Kidney epithelial cell (primary cell): ENCODE results near the gene CD63. TPM values are rescaled to one million over a fixed set of nuclear protein-coding genes. Genes with fewer than 3 reads are reported as not detected.

Experiments
- DNase-seq: peaks from one replicate; pipeline ENCODE4 v3.0.0-alpha.2; 2010; ENCODE audit warnings: low read depth
- H3K27me3 ChIP-seq: 2 replicates; pipeline ENCODE4 v1.6.0; 2011; ENCODE audit warnings: low read length; ENCODE audit not compliant: control insufficient read depth, insufficient read depth
- H3K36me3 ChIP-seq: 2 replicates; pipeline ENCODE4 v1.5.1; 2011; ENCODE audit warnings: low read length; ENCODE audit not compliant: control insufficient read depth, insufficient read depth
- H3K4me3 ChIP-seq: 2 replicates; pipeline ENCODE4 v1.5.1; 2011; ENCODE audit warnings: low read depth, mild to moderate bottlenecking, control low read depth, low read length
- total RNA-seq: library from RNA; depleted of rRNA; stranded (reverse); fragments of >200 nt; gene quantifications from 2 replicates; pipeline ENCODE4 v1.2.3, GENCODE V29; 2015
- TF ChIP-seq, protein P1 (sequence below): IDR thresholded peaks from 2 replicates; pipeline ENCODE4 v1.5.1; 2011; ENCODE audit warnings: mild to moderate bottlenecking, moderate library complexity, low read length, control low read depth, inconsistent platforms; ENCODE audit not compliant: insufficient read depth, poor library complexity, severe bottlenecking

Gene CD63
- total RNA-seq, 1 donor from 2014 or later: 1,149 TPM

- H3K36me3 ChIP-seq: peaks cover 2% of the 10 kb centered on the region
- no peaks in the 10 kb centered on the region for H3K27me3 ChIP-seq
- TF ChIP-seq, protein P1, sequence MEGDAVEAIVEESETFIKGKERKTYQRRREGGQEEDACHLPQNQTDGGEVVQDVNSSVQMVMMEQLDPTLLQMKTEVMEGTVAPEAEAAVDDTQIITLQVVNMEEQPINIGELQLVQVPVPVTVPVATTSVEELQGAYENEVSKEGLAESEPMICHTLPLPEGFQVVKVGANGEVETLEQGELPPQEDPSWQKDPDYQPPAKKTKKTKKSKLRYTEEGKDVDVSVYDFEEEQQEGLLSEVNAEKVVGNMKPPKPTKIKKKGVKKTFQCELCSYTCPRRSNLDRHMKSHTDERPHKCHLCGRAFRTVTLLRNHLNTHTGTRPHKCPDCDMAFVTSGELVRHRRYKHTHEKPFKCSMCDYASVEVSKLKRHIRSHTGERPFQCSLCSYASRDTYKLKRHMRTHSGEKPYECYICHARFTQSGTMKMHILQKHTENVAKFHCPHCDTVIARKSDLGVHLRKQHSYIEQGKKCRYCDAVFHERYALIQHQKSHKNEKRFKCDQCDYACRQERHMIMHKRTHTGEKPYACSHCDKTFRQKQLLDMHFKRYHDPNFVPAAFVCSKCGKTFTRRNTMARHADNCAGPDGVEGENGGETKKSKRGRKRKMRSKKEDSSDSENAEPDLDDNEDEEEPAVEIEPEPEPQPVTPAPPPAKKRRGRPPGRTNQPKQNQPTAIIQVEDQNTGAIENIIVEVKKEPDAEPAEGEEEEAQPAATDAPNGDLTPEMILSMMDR: peak; percentile 73
- no peak overlapping the region for H3K4me3 ChIP-seq
- no peak for DNase-seq
Measured at GRCh38 chr12:55720894-55721444, 7.8 kb downstream of the CD63 start.

DNA sequence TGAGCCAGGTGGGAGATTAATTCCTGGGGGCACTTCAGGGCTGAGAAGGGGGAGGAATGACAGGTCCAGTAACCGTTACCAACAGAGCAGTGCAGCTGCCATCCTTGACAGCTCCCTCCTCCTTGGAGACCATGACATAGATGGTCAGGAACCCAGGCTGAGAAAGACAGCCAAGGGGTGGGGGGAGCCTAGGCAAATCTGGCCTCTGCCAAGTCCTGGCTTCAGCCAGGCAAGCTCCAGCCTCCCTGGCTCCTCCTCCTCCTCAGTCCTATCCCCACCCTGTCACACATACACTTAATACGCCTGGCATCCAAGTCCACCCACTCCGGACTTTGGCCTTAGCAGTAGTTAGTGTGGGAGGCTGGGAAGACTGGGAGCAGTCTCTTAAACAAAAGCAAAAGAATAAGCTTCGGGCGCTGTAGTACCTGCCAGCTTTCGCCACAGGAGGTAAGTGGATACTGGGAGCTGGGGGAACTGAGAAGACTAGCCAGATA lies 8.7 kb downstream of the CD63 start, which contains the start of gene RDH5:
Gene RDH5 (plus strand): TSS at position 323 of the 494 bp plus-strand sequence. CDS start 792 bp downstream, outside the sequence.
- Histone ChIP-seq H3K36me3 (peaks cover 2% of the 10 kb centered on the region), H3K27me3 (no peaks in the 10 kb centered on the region), H3K4me3 (no peak within 1 kb of the TSS)
- no peak for DNase-seq
- TF ChIP-seq, protein P1: no peak

GRCh38 chr12:55719371-55719770 lies 9.4 kb downstream of the CD63 start:
- Histone ChIP-seq H3K4me3 (no peak overlapping the region), H3K36me3 (peaks cover 2% of the 10 kb centered on the region), H3K27me3 (no peaks in the 10 kb centered on the region)
- TF ChIP-seq, protein P1: no peak
- DNase-seq: no peak

GRCh38 chr12:55718624-55719275 lies 10.1 kb downstream of the CD63 start:
- Histone ChIP-seq H3K4me3 (no peak overlapping the region), H3K36me3 (no peaks in the 10 kb centered on the region), H3K27me3 (no peaks in the 10 kb centered on the region)
- TF ChIP-seq, protein P1: no peak
- DNase-seq: no peak

GRCh38 chr12:55718015-55718414 lies 10.8 kb downstream of the CD63 start:
- Histone ChIP-seq H3K4me3 (no peak overlapping the region), H3K27me3 (no peaks in the 10 kb centered on the region), H3K36me3 (no peaks in the 10 kb centered on the region)
- TF ChIP-seq, protein P1: no peak
- no peak for DNase-seq
